ENCODE results near the gene BBS10.

DNA sequence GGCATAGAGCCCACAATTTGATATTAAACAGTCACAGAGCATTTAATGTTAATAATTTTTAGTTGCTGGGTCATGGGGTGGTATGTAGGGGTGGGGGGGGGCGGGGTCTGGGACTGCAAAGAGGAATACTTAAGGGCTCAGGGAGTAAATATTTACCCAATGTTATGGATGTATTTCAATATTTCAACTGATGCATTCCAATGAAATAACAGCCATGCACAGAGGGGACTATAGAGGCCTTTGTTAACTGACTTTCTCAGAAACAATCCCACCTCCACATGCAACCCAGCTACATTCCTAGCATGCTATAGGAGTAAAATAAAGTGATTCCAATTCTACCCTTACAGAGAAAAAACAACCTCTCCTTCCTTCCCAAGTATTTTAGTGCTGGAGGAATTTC lies 7.9 kb upstream of the BBS10 start:
- TF ChIP-seq, protein P1, sequence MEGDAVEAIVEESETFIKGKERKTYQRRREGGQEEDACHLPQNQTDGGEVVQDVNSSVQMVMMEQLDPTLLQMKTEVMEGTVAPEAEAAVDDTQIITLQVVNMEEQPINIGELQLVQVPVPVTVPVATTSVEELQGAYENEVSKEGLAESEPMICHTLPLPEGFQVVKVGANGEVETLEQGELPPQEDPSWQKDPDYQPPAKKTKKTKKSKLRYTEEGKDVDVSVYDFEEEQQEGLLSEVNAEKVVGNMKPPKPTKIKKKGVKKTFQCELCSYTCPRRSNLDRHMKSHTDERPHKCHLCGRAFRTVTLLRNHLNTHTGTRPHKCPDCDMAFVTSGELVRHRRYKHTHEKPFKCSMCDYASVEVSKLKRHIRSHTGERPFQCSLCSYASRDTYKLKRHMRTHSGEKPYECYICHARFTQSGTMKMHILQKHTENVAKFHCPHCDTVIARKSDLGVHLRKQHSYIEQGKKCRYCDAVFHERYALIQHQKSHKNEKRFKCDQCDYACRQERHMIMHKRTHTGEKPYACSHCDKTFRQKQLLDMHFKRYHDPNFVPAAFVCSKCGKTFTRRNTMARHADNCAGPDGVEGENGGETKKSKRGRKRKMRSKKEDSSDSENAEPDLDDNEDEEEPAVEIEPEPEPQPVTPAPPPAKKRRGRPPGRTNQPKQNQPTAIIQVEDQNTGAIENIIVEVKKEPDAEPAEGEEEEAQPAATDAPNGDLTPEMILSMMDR (IDR thresholded peaks at IDR 0.05): no peak
- TF ChIP-seq POLR2A (IDR thresholded peaks at IDR 0.05): no peak
